ENCODE results near the gene HNRNPAB.
A peak's percentile ranks its signal among the peaks of the same experiment; 100 is the strongest.
"Not testable (repeated sequence)": the region's sequence is repeated elsewhere in the genome, so short reads cannot be mapped to it uniquely, and the experiment has no call there.

Gene HNRNPAB

GRCh38 chr5:178230879-178231538, 26.7 kb downstream of the HNRNPAB start:
- DNase-seq (ENCODE audit: low spot score): no peak

GRCh38 chr5:178231539-178232123, 27.3 kb downstream of the HNRNPAB start:
- no peak for DNase-seq (ENCODE audit: low spot score)

DNA sequence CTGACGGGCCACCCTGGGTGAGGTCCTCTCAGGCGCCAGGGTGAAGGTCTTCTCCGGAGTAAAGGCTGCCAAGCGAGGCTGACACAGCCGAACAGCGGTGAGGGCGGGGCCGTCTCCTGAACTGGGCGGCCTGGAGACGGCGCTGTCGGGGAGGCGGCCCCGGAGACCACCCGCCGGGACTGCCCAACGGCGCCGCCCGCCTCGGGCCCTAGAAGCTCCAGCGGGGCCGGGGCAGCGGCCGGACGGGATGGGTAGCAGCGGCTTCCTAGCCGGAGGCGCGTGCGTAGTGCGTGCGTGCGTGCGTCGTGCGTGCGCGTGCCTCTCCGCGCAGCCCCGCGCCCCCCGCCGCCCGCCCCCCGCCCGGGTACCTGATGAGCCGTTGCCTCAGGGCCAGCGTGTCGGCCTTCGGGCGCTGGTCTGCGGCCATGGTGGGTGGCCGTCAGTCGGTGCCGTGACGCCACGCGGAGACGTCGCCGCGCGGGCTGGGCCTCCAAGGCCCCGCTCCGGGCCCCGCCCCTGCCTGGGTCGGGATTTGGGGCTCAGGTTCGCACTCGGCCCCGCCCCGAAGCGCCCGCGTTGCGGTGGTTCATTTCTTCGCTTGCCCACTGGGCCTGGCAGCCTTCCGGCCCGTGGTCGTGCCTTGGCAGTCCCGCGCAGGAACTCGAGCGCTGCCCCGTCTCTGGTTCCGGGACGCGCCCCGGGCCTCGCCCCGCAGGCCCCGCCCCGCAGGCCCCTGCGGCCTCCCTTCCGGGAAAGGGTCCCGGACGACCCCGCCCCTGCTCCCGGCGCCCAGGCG, 28.0 kb downstream of the HNRNPAB start, which contains the start of gene PHYKPL:
TSS of gene PHYKPL (minus strand) at position 679 of the 796 bp plus-strand sequence. CDS start at position 427, 252 bp downstream.
- DNase-seq (ENCODE audit: low spot score): no peak

DNA sequence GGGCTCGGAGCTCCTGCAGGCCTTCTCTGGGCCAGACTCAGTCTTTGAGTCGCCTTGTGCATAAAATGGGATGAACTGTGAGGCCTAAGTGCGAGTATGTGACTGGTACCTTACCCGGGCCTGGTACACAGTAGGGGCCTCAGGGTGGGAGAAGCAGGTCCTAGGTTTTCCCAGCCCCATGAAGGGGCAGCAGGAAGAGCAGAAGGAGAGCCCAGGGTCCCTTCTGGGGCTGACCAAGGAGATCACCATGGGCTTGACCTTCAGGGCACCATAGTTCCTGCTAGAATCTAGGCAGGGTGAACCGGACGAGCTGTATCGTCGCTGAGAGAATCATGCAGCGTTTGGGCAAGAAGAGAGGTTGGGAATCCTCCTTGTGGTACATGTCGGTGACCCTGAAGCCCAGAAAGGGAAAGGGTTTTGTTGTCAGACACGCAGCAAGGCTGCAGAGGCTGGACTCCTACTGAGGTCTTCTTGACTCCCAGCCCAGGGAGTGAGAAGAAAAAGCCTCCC, 28.6 kb downstream of the HNRNPAB start:
- no peak for DNase-seq (ENCODE audit: low spot score)

- DNase-seq (ENCODE audit: low spot score): no peak
Measured at GRCh38 chr5:178234121-178234749, 29.9 kb downstream of the HNRNPAB start.

GRCh38 chr5:178234750-178235587, 30.6 kb downstream of the HNRNPAB start:
- peak; percentile 53 for DNase-seq (ENCODE audit: low spot score)

DNA sequence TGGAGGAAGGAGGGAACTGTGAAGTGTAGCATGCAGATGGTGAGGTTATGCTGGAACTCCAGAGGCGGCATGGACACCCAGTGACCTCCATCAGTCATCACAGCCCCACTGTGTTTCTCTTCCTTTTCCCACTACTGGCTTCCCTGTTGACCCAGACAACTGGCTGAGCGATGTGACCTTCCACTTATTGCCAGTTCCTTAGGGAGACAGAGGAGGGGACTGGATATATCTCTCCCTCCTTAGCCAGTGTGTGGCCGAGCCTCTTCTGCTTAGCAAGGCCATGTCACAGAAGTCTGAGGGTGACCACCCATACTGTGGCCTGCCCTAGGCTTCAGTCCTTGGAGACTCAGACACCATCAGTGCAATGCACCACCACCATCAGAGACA, 31.2 kb downstream of the HNRNPAB start:
- no peak for DNase-seq (ENCODE audit: low spot score)

DNA sequence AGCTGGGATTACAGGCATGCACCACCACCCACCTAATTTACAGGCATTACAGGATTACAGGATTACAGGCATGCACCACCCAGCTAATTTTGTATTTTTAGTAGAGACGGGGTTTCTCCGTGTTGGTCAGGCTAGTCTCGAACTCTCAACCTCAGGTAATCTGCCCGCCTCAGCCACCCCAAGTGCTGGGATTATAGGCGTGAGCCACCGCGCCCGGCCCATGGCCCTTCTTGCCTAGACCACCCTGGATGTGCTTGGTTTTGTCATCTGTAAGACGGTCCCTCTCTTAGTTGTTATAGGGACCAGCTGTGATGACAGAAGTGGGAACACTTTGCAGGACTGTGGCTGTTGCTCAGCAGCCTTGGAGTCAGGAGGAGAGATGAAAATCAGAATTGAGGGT, 31.8 kb downstream of the HNRNPAB start:
- DNase-seq (ENCODE audit: low spot score): no peak

GRCh38 chr5:178236679-178237078, 32.3 kb downstream of the HNRNPAB start:
- no peak for DNase-seq (ENCODE audit: low spot score)

DNA sequence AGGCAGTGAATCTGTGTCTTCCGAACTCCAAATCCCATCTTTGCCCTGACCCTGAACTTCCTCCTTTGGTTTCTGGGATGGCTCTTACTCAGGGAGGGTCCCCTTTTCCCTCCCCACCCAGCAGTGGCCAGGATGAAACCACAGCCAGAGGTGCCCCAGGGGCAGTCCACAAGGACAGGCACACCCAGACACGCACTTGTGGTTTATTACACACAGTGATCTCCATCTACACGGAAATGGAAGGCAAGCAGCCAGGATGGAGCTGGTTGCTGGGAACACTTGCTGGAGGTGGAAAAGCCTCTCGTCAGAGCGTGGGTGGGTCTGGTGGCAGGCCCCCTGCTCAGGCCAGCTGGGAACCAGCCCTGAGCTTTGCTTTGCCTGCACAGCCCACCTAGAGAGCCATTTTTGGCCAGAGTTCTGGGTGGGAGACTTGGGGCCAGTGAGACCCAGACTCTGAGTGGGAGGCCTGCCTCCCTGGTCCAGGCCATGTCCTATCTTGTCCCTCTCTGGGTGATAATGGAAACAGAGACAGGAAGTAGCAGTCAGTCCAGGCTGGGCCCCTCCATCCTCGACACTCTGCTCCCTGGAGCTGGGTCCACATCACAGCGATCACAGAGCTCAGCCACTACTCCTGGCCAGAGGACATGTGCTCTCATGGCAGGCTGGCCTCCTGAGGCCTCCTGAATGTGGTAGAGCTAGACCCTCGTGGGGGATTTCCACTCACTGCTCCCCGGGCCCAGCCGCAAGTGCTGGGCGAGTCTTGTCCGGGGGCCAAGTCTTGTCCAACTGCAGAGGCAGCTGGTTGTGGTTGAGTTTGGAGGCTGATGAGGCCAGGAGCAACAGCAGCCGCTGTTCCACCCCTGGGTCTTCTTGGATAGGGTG, 33.3 kb downstream of the HNRNPAB start:
- DNase-seq (ENCODE audit: low spot score): no peak

GRCh38 chr5:178238313-178238635, 33.9 kb downstream of the HNRNPAB start:
- DNase-seq (ENCODE audit: low spot score): no peak

DNA sequence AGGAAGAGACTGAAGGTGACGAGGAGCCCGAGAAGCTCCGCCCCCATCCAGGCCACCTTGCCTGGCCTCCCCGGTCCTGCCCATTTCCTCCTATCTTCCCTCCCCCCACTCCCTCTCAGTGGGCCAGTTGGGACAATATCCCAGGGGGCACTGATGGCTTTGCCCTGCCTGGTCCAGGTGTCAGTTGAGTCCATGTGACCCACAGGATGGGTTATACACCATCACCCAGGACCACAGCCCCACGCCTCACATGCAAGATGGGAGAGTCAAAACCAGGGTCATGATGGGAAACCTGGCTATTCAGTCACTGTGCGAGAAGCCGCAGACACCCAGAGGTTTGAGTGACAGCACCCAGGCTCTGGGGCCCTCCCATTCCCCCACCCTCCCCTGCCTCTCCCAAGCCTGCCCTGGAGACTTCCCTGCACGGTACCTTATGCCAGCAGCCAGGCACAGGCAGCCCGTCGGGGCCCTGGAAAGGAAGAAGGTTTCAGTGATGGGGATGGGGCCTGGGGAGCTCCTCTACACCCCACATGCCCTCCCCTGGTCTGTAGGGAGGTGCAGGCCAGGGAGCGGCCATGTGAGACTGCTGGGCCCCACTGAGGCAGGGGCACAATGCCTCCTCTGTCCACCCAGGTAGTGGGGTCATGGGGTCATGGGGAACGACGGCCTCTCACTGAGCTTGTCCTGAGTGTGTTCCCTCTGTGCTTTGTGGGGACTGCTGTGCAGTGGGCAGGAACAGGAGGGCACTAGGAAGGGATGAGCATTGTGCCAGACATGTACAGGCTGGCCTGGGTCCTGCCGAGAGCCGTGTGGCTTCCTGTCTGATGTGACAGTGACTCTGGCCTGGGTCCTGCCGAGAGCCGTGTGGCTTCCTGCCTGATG, 34.6 kb downstream of the HNRNPAB start:
- no peak for DNase-seq (ENCODE audit: low spot score)

- not testable (repeated sequence) for DNase-seq (ENCODE audit: low spot score)
Measured at GRCh38 chr5:178239626-178240301, 35.4 kb downstream of the HNRNPAB start.

DNA sequence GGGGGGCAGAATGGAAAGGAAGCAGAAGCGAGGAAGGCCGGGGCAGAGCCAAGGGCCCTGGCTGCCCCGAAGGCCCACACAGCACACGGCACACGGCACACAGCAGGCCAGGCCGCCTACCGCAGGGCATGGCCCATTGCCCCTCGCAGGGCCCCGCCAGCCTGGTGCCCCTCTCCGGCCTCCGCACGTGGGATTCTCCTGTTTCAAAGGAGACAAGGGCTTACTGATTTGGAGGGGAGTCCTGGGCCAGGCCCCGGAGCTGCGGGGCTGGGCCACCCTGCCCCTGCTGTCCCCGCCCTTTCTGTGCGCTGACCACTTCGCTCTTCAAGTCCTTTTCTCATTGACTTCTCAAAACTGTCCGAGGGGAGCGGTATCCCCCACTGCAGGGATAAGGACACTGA, 36.0 kb downstream of the HNRNPAB start:
- DNase-seq (ENCODE audit: low spot score): no peak

GRCh38 chr5:178240766-178241165, 36.4 kb downstream of the HNRNPAB start:
- no peak for DNase-seq (ENCODE audit: low spot score)

DNA sequence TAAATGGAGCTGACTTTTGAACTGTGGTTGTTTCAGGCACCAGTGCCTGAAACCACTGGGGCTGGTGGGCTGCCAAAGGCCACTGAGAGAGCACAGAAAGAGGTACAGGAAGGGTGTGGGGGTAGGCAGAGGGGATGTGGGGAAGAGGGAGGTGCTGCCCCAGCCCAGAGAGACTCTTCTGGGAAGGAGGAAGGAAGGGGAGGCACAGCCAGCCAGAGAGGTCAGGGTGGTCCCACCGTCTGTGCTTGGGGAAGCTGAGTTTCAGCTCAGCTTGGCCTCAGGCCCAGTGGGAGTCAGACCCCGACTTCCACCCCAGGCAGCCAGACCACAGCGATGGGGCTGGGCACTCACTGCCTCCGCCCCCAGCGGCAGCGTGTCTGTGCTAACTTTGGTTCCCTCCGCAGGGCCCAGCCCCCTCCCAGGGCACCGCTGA, 36.9 kb downstream of the HNRNPAB start:
- no peak for DNase-seq (ENCODE audit: low spot score)

DNA sequence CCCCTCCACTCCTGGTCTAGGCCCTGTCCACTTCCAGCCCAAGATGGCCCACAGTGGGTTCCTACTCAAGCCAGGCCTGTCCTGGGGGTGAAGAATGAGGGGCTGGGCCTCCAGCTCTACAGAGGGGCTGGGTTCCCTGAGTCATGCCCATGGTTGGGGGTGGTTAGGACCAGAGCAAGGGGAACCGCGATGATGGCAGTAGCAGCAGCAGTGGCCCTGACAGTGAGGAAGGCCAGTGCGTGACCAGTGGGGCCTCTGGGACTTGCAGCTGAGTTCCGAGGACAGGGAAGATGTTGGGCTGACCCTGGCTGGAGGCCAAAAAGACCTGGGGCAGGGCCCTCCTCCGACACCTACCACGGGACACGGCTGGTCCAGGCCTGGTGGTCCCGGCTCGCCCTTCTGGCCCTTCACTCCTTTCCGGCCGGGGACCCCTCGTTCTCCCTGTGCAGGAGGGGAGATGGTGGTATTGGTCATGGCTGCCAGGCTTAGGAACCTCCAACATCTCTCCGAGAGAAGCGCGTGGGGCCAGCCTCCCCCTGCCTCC, 37.4 kb downstream of the HNRNPAB start:
- DNase-seq (ENCODE audit: low spot score): no peak

- no peak for DNase-seq (ENCODE audit: low spot score)
Measured at GRCh38 chr5:178242416-178242815, 38.1 kb downstream of the HNRNPAB start.

- DNase-seq (ENCODE audit: low spot score): no peak
Measured at GRCh38 chr5:178244576-178244975, 40.2 kb downstream of the HNRNPAB start.

All from kidney capillary endothelial cell (primary cell).